Measurements from ENCODE around the gene RSPO4. TPM values are rescaled to one million over a fixed set of nuclear protein-coding genes. Genes with fewer than 3 reads are reported as not detected.

The RSPO4 gene
- total and polyA plus RNA-seq, 7 donors, result 0.09 TPM; not detected in 6

DNA sequence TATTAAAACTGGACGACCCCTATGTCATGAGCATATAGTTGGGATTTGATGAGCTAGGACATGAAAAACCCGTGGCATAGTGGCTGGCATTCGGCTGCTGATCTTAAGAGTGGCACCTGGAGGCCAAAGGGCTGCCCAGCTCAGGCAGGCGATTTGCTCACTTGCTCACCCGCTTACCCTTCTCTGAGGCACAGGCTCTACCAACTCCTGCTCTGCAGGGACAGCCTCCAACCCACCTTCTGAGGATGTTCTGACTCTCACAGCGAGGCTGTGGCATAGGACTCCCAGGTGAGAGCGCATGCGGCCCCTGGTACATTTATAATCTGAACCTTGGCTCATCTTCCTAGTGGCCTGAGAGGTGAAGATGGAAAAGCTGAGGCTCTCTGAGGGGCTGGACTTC is 995 bp downstream of the RSPO4 start:
- H3K27me3 ChIP-seq, result peaks cover 0 to 51% (median 22%) of the 10 kb centered on the region in 3 donors
- H3K9me3 ChIP-seq, result no peaks in the 10 kb centered on the region
- TF ChIP-seq POLR2AphosphoS5 (IDR thresholded peaks at IDR 0.05) (no peak), POLR2A (IDR thresholded peaks at IDR 0.05) (no peak), EP300 (IDR thresholded peaks at IDR 0.05) (no peak)
- TF ChIP-seq, protein P1, sequence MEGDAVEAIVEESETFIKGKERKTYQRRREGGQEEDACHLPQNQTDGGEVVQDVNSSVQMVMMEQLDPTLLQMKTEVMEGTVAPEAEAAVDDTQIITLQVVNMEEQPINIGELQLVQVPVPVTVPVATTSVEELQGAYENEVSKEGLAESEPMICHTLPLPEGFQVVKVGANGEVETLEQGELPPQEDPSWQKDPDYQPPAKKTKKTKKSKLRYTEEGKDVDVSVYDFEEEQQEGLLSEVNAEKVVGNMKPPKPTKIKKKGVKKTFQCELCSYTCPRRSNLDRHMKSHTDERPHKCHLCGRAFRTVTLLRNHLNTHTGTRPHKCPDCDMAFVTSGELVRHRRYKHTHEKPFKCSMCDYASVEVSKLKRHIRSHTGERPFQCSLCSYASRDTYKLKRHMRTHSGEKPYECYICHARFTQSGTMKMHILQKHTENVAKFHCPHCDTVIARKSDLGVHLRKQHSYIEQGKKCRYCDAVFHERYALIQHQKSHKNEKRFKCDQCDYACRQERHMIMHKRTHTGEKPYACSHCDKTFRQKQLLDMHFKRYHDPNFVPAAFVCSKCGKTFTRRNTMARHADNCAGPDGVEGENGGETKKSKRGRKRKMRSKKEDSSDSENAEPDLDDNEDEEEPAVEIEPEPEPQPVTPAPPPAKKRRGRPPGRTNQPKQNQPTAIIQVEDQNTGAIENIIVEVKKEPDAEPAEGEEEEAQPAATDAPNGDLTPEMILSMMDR (IDR thresholded peaks at IDR 0.05), result no peak
- no peaks in the 10 kb centered on the region for H3K36me3 ChIP-seq
- H3K4me1 ChIP-seq, result peaks cover 0 to 4% (median 2%) of the 10 kb centered on the region in 4 donors
- WGBS, 2 donors, result 78 to 92% methylated on average over 8 of the region's 8 CpGs
- no peak overlapping the region for H3K27ac ChIP-seq
- DNase-seq, result peak; percentile 21
- intact Hi-C loops (cut with DNase I), result no loop called here
- no peak overlapping the region for H3K4me3 ChIP-seq

DNA sequence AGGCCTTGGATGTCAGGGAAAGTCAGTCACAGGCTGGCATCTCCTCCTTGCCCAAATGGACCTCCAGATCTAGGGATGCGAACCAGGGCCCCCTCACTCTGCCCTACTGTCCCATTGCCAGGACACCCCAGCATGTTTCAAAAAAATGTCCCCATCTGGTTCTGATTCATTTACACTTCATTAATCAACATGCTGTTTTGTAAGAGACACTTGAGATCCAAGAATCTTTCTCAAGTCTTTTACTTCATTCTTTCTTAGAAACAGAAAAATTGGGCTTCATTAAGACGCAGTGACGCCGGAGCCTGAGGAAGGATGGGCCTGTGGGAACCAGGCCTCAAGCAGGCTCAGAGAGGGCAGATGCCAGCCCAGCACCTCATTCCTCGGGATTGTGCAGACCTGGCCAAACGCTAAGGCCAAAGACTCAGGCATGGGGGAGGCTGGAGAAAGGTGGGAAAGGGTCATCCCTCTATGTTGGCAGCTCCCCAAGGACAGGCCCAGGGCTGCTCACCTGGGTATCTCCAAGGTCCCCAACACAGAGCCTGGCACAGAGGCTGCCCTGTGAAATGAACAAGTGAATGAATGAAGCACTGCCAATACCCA is 3.8 kb downstream of the RSPO4 start:
- Histone ChIP-seq H3K4me3 (no peak overlapping the region), H3K27me3 (peaks cover 0 to 36% (median 21%) of the 10 kb centered on the region in 3 donors), H3K36me3 (no peaks in the 10 kb centered on the region), H3K4me1 (peaks cover 0 to 4% (median 2%) of the 10 kb centered on the region in 4 donors), H3K27ac (no peak overlapping the region), H3K9me3 (no peaks in the 10 kb centered on the region)
- WGBS, 2 donors, result 82 to 88% methylated on average over 6 of the region's 6 CpGs
- no peak for TF ChIP-seq POLR2AphosphoS5 (IDR thresholded peaks at IDR 0.05)
- TF ChIP-seq, protein P1 (IDR thresholded peaks at IDR 0.05), result no peak
- no peak for TF ChIP-seq POLR2A (IDR thresholded peaks at IDR 0.05)
- TF ChIP-seq EP300 (IDR thresholded peaks at IDR 0.05), result no peak
- peak; percentile 55 for DNase-seq
- intact Hi-C loops (cut with DNase I), result no loop called here

DNA sequence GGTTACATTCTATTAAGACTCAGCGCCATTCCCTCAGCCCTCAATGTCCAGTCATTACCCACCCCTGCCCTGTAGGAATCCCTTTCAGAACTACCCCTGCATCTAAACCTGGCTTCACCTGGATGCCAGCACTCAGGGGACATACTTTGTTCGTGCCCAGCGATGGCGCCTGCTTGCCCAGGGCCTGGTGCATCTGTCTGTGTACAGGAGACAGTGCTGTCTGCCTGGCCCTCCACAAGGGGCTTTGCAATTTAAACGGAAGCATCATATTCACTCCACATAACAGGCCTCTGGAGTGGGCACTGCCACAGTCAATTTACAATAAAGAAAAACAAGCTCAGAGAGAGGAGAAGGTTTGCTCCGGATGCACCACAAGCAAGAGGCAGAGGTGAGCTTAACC is 4.6 kb downstream of the RSPO4 start:
- Histone ChIP-seq H3K9me3 (no peaks in the 10 kb centered on the region), H3K4me3 (no peak overlapping the region), H3K27me3 (peaks cover 0 to 27% (median 12%) of the 10 kb centered on the region in 3 donors), H3K27ac (no peak overlapping the region), H3K4me1 (peaks cover 0 to 3% (median 2%) of the 10 kb centered on the region in 4 donors), H3K36me3 (no peaks in the 10 kb centered on the region)
- WGBS, 2 donors, result 88 to 92% methylated on average over 6 of the region's 6 CpGs
- no peak for DNase-seq
- intact Hi-C loops (cut with DNase I), result no loop called here
- TF ChIP-seq POLR2A (IDR thresholded peaks at IDR 0.05), result no peak
- no peak for TF ChIP-seq EP300 (IDR thresholded peaks at IDR 0.05)
- no peak for TF ChIP-seq POLR2AphosphoS5 (IDR thresholded peaks at IDR 0.05)
- TF ChIP-seq, protein P1 (IDR thresholded peaks at IDR 0.05), result no peak

DNA sequence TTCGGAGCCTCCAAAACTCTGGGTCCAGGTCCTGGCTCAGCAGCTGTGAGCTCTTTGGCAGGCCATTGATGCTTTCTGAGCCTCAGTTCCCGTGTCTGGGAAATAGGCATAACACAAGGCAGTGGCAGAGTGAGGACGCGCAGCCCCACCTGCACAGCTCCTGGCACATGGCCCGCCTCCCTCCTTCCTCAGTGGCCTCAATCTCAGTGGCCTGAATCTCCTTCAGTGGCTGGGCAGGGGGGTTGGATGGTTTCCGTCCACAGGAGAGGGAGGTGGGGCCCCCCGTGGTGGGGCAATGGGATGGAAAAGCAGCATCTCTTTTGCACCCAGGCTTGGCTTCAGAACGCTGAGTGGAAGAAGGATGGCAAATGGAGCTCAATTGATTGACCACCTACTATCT is 5.1 kb downstream of the RSPO4 start:
- H3K36me3 ChIP-seq, result no peaks in the 10 kb centered on the region
- peaks cover 0 to 23% (median 9%) of the 10 kb centered on the region in 3 donors for H3K27me3 ChIP-seq
- H3K9me3 ChIP-seq, result no peaks in the 10 kb centered on the region
- no peaks in the 10 kb centered on the region for H3K4me1 ChIP-seq
- no peak for DNase-seq
- no peak overlapping the region for H3K27ac ChIP-seq
- intact Hi-C loops (cut with DNase I), result no loop called here
- 82 to 87% methylated on average over 8 of the region's 8 CpGs for whole genome bisulfite sequencing, 2 donors
- H3K4me3 ChIP-seq, result no peak overlapping the region
- TF ChIP-seq POLR2AphosphoS5 (IDR thresholded peaks at IDR 0.05), result no peak
- no peak for TF ChIP-seq POLR2A (IDR thresholded peaks at IDR 0.05)
- TF ChIP-seq, protein P1 (IDR thresholded peaks at IDR 0.05), result no peak
- no peak for TF ChIP-seq EP300 (IDR thresholded peaks at IDR 0.05)

DNA sequence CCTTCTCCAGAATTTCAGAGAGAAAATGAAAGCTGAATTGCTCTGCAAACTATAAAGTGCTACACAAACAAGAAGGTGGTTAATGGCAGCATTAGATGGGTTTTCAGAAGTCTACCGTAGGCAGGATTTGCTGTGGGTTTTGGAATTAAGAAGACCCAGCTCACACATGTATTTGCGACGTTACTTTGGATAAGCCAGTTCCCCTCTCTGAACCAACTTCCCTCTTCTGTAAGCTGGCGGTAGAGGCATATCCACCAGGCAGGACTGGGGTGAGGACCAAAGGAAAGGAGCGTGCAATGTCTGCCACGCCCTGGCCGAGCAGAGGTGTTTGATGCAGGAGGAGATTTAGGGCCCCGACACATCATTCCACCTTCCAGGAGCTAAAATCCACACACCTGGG is 6.9 kb downstream of the RSPO4 start:
- Histone ChIP-seq H3K36me3 (no peaks in the 10 kb centered on the region), H3K9me3 (no peaks in the 10 kb centered on the region), H3K27me3 (peaks cover 0 to 15% (median 9%) of the 10 kb centered on the region in 3 donors), H3K27ac (no peak overlapping the region), H3K4me1 (no peaks in the 10 kb centered on the region), H3K4me3 (no peak overlapping the region)
- TF ChIP-seq POLR2AphosphoS5 (IDR thresholded peaks at IDR 0.05) (no peak), POLR2A (IDR thresholded peaks at IDR 0.05) (no peak), EP300 (IDR thresholded peaks at IDR 0.05) (no peak)
- TF ChIP-seq, protein P1 (IDR thresholded peaks at IDR 0.05), result no peak
- intact Hi-C loops (cut with DNase I), result no loop called here
- DNase-seq, result no peak
- 52 to 57% methylated on average over 8 of the region's 8 CpGs for WGBS, 2 donors

Data from sigmoid colon (tissue), 7 donors.